GM21576 (cell line): ENCODE data around the gene E2F2.

Experiments
- ATAC-seq: cut with Tn5 transposase; IDR thresholded peaks from one replicate; pipeline ENCODE4 v1.9.1; 2021; ENCODE audit warnings: mild to moderate bottlenecking, moderate library complexity; ENCODE audit not compliant: unreplicated experiment

The E2F2 gene

GRCh38 chr1:23469372-23469982 lies 61.6 kb downstream of the E2F2 start:
- ATAC-seq, result no peak

DNA sequence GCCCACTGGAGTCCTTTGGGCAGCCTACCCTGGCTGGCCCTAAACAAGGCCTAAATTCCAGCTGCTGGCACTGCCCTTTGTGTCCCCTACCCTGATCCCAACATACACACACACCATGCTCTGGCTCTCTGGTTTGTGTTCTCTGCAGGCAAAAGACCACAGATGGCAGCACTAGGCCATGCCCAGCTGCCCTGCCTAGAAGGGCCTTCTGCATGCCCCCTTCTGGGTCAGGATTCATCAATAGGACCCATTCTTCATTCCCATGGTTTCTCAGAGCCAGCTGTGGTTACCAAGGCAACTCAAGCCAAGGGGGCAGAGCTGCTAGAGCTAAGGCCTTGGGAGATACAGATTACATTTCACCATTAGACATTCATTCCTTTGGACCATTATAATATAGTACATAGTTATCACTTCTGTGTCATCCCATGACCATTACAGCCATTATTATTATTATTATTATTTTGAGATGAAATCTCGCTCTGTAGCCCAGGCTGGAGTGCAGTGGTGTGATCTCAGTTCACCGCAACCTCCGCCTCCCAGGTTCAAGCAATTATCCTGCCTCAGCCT lies 64.5 kb downstream of the E2F2 start:
- no peak for ATAC-seq

DNA sequence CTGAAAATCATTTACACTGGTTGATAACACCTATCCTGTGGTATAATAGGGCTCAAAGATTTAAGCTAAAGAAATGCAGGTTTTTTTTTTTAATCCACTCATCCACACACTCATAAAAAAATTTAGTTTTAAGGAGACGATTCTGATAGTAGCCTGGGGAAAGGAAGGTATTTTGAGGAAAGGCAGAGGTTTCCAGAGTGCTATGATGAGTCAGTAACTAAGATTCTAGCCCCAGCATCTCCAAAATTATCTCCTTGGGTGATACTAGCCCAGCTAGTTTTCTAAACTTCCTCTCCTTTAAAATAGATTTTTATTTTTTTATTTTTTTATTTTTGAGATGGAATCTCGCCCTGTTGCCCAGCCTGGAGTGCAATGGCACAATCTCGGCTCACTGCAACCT lies 67.7 kb downstream of the E2F2 start:
- no peak for ATAC-seq

- ATAC-seq, result no peak
These were observed 68.3 kb downstream of the E2F2 start for GRCh38 chr1:23462766-23463165.

GRCh38 chr1:23461050-23461449 lies 70.0 kb downstream of the E2F2 start:
- ATAC-seq, result no peak

DNA sequence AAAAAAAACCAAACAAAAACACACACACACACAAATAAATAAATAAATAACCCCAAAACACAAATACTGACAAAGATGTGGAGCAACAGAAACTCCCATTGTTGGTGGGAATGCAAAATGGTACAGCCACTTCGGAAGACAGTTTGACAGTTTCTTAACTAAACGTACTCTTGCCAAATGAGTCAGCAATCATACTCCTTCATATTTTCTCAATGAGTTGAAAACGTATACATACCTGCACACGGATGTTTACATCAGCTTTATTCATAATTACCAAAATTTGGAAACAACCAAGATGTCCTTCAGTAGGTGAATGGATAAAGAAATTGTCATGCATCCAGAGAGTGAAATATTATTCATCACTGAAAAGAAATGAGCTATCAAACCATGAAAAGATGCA lies 70.5 kb downstream of the E2F2 start:
- no peak for ATAC-seq

DNA sequence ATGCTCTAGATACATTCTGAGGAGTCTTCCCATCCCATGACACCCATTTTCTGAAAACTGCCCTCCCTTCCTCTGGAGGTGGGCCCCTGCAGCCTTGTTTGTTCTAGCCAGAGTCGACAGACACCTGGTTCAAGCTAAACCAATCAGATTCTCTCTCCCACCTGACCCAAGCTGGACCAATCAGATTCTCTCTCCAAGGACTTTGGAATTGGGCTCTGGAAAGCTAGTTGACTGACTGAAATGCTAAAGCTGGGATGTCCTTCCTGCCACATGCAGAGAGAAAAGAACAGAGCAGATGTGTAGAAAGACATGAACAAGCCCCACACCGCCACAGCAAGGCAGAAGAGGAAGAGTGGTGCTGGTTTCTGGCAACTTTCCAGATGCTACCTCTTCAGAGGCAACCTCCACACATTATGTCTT lies 71.7 kb downstream of the E2F2 start:
- ATAC-seq, result no peak
